Measurements from ENCODE around the gene RFX8. TPM values are rescaled to one million over a fixed set of nuclear protein-coding genes. Genes with fewer than 3 reads are reported as not detected.

The RFX8 gene
- total and polyA plus RNA-seq, 10 of the 15 experiments (the other 5 are each of a cell fraction or from before 2014, with no cell fraction given): 0.19 TPM; not detected in 9

DNA sequence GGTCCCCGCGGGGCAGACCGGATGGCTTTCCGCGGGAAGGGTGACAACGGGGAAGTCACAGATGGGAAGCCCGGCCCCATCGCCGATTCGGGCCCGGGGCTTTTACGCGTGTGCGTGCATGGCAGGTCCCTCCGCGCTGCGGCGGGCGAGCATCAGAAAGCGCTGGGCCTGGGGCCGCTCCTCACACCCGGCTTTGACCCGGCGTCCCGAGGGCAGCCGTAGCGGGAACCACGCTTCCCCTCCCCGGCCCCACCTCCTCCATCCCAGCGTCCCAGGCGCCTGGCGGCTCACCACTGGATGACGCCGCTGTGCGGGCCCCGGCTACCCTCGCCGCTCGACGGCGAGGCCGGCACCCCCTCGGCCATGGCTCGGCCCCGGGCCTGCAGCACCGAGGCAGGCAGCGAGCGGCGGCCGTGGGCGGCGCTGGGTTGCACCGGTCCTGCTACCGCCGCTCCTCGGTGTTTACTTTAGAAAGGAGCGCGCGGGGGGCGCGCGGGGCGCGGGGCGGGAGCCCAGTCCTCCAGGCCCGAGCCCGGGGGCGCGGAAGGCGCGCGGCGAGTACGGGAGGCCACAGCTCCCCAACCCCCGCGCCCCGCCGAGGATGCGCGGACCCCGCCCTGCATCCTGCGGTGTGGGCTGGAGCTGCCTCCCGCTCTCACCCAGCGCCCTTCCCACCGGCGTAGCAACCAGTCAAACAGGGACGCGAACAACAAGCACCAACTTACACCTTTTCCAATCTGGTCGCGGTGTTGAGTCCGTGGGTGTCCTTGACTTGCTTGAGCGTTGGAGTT lies 806 bp downstream of the RFX8 start:
- 5% methylated on average over 69 of the region's 92 CpGs for WGBS (ENCODE audit: insufficient coverage, insufficient replicate concordance, low lambda C conversion rate, missing lambda C conversion rate)
- POLR2A ChIA-PET: no interaction called here
- Histone ChIP-seq H3K9ac (ENCODE audit: control insufficient read depth, insufficient read depth, low read length) (no peak overlapping the region), H3K4me1 (ENCODE audit: control insufficient read depth, insufficient read depth, low read length) (no peaks in the 10 kb centered on the region), H3K9me3 (replicated peaks; ENCODE audit: control insufficient read depth, insufficient read depth, low read length) (no peaks in the 10 kb centered on the region), H3K4me2 (ENCODE audit: control insufficient read depth, insufficient read depth) (0 out of 2 replicates have a peak overlapping the region, but pooled peaks have one; percentile 17), H3K27ac (ENCODE audit: control insufficient read depth, insufficient read depth) (no peak overlapping the region), H4K20me1 (ENCODE audit: control insufficient read depth, insufficient read depth) (no peaks in the 10 kb centered on the region), H2AFZ (ENCODE audit: control insufficient read depth, low read depth, low read length) (no peak overlapping the region), H3K79me2 (ENCODE audit: control insufficient read depth, insufficient read depth, low read length) (no peaks in the 10 kb centered on the region), H3K4me3 (no peak overlapping the region), H3K27me3 (replicated peaks in 1 of 2; ENCODE audit: control insufficient read depth in 2 of 2, insufficient read depth in 2 of 2, low read length in 1 of 2) (peaks cover 4 to 11% of the 10 kb centered on the region in 2 experiments), H3K36me3 (ENCODE audit: control insufficient read depth in 2 of 2, insufficient read depth in 2 of 2, low read length in 1 of 2) (no peaks in the 10 kb centered on the region)
- 0 out of 2 replicates have a peak, but pooled peaks have one; percentile 31 for TF ChIP-seq IKZF1 (conservative IDR thresholded peaks at IDR 0.05)
- no peak for TF ChIP-seq ZNF274 (IDR thresholded peaks at IDR 0.05; ENCODE audit: insufficient read depth, insufficient read length)
- TF ChIP-seq TAF1 (IDR thresholded peaks at IDR 0.05; ENCODE audit: borderline replicate concordance, low read depth, low read length): no peak
- TF ChIP-seq NR2F1 (conservative IDR thresholded peaks at IDR 0.05): 0 out of 2 replicates have a peak, but pooled peaks have one; percentile 16
- FAIRE-seq (no peak), DNase-seq (ENCODE audit: low read depth, low spot score) (no peak), ATAC-seq (peak; percentile 67)
- in situ Hi-C loops (cut with MboI) (no loop called here), intact Hi-C loops (cut with micrococcal nuclease; ENCODE audit: unreplicated experiment) (no loop called here)
- SMC1A ChIA-PET (ENCODE audit: uncharacterized antibody, unreplicated experiment): no interaction called here
- RAD21 ChIA-PET (ENCODE audit: unreplicated experiment): no interaction called here
- BruUV-seq (replicated peaks): no TSS peak
- CTCF ChIA-PET: no interaction called here

GRCh38 chr2:101473591-101473910 lies 1.4 kb downstream of the RFX8 start:
- H2AFZ ChIP-seq (ENCODE audit: control insufficient read depth, low read depth, low read length): no peak overlapping the region
- H3K4me2 ChIP-seq (ENCODE audit: control insufficient read depth, insufficient read depth): no peak overlapping the region
- no peaks in the 10 kb centered on the region for H3K9me3 ChIP-seq (replicated peaks; ENCODE audit: control insufficient read depth, insufficient read depth, low read length)
- H3K4me3 ChIP-seq: no peak overlapping the region
- H3K27me3 ChIP-seq (replicated peaks in 1 of 2; ENCODE audit: control insufficient read depth in 2 of 2, insufficient read depth in 2 of 2, low read length in 1 of 2): peaks cover 4 to 10% of the 10 kb centered on the region in 2 experiments
- no TSS peak for BruUV-seq (replicated peaks)
- no peak overlapping the region for H3K27ac ChIP-seq (ENCODE audit: control insufficient read depth, insufficient read depth)
- ChIA-PET SMC1A (ENCODE audit: uncharacterized antibody, unreplicated experiment) (no interaction called here), RAD21 (ENCODE audit: unreplicated experiment) (no interaction called here), POLR2A (no interaction called here), CTCF (no interaction called here)
- 61% methylated on average over 3 of the region's 3 CpGs for WGBS (ENCODE audit: insufficient coverage, insufficient replicate concordance, low lambda C conversion rate, missing lambda C conversion rate)
- H3K79me2 ChIP-seq (ENCODE audit: control insufficient read depth, insufficient read depth, low read length): no peaks in the 10 kb centered on the region
- in situ Hi-C loops (cut with MboI): no loop called here
- no peak overlapping the region for H3K9ac ChIP-seq (ENCODE audit: control insufficient read depth, insufficient read depth, low read length)
- no peak for FAIRE-seq
- intact Hi-C loops (cut with micrococcal nuclease; ENCODE audit: unreplicated experiment): no loop called here
- no peak for DNase-seq (ENCODE audit: low read depth, low spot score)
- H4K20me1 ChIP-seq (ENCODE audit: control insufficient read depth, insufficient read depth): no peaks in the 10 kb centered on the region
- ATAC-seq: no peak
- no peaks in the 10 kb centered on the region for H3K4me1 ChIP-seq (ENCODE audit: control insufficient read depth, insufficient read depth, low read length)
- H3K36me3 ChIP-seq (ENCODE audit: control insufficient read depth in 2 of 2, insufficient read depth in 2 of 2, low read length in 1 of 2): no peaks in the 10 kb centered on the region
- no peak for TF ChIP-seq POLR2AphosphoS2 (IDR thresholded peaks at IDR 0.05; ENCODE audit: low read depth, low read length)
- no peak for TF ChIP-seq SIN3A (IDR thresholded peaks at IDR 0.05; ENCODE audit: low read depth, low read length)
- no peak for TF ChIP-seq CUX1 (IDR thresholded peaks at IDR 0.05; ENCODE audit: insufficient replicate concordance, low read depth, low read length)
- TF ChIP-seq YY1 (IDR thresholded peaks at IDR 0.05; ENCODE audit: low read depth, low read length): no peak
- no peak for TF ChIP-seq ZNF24 (IDR thresholded peaks at IDR 0.05)
- no peak for TF ChIP-seq CHD4 (IDR thresholded peaks at IDR 0.05)
- no peak for TF ChIP-seq ETV6 (conservative IDR thresholded peaks at IDR 0.05 in 1 of 2, IDR thresholded peaks at IDR 0.05 in 1 of 2; ENCODE audit: borderline replicate concordance in 1 of 2, low read depth in 1 of 2)
- no peak for TF ChIP-seq GATAD2B (conservative IDR thresholded peaks at IDR 0.05; ENCODE audit: low read depth)

Measured in GM12878 (cell line).